ENCODE results near the gene DDX31.
A peak's percentile ranks its signal among the peaks of the same experiment; 100 is the strongest.

The DDX31 gene

DNA sequence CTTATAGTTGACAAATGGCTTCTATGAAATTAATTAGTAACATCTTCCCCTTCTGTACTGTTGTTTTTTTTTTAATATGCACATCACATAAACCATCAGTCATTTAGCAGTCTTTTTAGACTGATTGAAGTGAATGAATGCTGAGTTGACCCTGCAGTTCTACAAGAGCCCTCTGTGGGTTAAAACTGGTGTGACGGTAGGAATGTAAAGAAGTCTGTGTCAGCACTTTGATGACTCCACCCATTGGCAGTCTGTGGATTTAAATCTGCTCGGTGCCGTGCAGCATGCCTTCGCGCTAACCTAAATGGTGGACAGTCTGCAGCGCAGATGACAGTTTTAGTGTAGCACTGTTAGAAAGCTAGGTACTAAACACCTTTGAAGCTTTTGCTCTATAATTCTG is 3.6 kb upstream of the DDX31 start:
- DNase-seq (ENCODE audit: low read depth in 2 of 2), result no peak

DNA sequence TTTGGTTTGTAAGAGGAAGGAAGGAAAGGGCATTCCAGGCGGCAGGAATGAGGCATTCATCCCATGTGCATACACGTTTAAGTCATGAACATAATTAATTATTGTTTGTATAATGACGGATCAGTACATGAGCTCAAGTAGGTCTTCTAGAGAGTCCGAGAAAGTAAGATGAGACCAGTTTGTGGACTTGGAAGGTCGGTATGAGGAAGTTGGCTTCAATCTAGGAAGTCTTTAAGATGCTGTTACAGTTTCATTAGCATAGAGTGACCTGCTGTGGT is 2.6 kb upstream of the DDX31 start:
- DNase-seq (ENCODE audit: low read depth in 2 of 2), result no peak

DNA sequence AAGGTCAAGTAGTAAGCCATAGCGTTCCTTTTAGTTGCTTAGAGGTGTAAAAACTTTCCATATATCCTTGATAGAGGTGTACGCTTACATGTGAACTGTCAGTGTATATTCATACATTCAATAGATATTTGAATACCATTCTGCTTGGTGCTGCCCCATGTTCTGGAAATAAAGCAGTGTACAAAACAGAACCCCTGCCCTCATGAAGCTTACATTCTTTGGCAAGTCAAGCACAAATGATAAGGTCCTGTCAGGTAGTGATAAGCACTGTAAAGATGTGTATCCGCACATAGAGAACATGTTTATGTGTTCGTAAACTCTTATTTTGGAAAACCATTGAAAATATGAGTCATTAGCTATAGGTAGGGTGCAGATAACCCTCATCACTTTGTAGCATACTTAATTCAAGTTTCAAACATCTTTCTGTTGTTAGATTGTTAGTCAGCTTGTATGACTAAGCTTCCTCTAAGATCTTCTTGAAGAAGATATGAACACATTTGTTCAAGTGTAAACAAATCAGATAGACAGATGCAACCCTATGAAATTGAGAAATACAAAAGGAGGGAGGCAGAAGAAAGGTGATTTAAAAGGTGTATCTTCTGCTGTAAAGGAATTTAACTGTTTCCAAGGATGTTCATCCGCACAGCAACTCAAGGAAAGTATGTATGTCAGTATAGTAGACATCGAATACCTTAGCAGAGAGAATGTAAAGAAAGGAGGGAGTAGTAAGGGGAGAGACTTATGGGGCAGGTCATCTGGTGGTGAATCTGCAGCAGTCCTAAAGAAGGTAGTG is 2.0 kb upstream of the DDX31 start:
- DNase-seq (ENCODE audit: low read depth in 2 of 2), result no peak

DNA sequence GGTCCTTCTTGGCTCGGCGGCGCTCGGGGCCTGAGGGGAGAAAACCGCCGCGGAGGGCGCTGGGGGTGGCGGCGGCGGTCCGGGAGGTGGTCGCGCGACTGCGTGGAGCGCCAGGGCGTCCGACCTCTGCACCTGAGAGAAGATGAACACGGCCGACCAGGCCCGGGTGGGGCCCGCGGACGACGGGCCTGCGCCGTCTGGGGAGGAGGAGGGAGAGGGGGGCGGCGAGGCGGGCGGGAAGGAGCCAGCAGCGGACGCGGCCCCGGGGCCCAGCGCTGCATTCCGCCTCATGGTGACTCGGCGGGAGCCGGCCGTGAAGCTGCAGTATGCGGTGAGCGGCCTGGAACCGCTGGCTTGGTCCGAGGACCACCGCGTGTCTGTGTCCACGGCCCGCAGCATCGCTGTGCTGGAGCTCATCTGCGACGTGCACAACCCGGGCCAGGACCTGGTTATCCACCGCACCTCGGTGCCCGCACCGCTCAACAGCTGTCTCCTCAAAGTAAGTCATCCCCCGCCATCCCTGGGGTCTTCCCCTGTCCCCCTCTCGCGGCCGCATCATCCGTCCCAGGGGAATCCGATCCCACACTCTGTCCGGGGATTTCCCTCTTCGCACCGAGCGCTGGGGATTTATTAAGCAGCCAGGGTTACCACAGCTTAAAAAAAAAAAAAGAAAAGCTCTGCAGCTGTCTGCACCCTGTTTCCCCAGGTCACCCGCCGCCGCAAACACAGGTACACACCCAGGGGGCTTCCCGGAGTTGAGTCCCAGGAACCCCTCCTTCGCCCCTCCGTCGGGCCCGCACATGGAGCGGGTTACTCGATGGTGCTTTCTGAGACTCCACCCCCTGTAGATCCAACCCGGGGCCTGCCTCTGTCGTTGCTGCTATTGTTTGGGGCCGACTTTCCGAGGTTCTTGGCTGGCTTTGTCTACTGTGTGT is 941 bp upstream of the DDX31 start, which contains the start of gene GTF3C4:
Gene GTF3C4, plus strand, starts transcription at position 8 of the 935 bp plus-strand sequence. Its CDS starts 135 bp downstream, at position 143.
- peak; percentile 6 to 20 for DNase-seq (ENCODE audit: low read depth in 2 of 2)

DNA sequence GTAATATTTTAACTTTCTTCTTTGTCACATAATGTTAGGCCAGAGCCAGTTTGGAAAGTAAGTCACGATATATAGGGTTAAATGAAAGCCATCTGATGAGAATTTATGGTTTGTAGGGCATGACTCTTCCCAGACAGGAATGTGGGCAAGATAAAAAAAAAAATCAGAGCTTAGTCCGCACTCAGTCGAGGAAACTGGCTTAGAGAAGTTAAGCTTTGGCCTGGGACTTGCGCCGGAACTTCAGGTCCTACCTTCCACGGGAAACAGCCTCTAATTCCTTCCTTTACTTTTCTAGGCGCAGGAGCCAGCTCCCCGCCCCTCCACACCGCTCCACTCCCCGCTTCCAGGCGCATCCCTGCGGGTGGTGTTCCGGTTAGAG is 475 bp downstream of the DDX31 start:
- DNase-seq (ENCODE audit: low read depth in 2 of 2), result no peak

DNA sequence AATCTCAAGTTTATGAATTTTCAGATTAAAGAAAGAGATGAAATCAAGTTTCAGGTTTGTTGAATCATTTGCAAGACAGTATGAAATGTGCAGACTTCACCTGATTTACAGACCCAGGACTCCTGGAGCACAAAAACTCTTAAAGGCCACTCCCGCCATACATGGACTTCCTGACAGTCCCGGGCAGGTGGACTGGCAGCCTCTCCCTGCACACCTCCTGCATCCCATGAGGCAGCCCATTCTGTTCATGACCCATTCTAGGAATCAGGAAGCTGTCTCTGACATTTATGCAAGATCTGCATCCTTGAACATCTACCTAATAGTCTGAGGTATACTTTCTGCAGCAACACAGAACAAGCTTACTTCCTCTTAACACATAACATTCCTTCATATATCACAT is 5.9 kb downstream of the DDX31 start:
- no peak for DNase-seq (ENCODE audit: low read depth in 2 of 2)

DNA sequence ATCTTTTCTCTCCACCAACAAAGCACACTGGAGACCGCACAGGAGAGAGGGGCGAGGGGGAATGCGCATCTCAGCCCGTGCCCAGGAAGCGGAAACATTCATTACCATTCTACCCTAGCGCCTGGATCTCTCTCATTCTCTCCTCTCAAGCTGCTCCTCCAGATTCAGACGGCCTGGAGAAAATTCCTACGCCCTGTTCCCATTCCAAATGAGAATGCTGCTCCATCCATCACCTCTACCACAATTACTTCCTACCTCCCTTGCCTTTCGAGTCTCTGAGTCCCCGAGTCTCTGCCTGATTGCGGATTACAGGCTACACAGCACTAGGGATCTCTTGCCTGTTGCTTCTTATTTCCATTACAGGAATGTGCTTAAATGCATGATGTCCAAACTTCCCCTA is 6.7 kb downstream of the DDX31 start:
- DNase-seq (ENCODE audit: low read depth in 2 of 2), result no peak

DNA sequence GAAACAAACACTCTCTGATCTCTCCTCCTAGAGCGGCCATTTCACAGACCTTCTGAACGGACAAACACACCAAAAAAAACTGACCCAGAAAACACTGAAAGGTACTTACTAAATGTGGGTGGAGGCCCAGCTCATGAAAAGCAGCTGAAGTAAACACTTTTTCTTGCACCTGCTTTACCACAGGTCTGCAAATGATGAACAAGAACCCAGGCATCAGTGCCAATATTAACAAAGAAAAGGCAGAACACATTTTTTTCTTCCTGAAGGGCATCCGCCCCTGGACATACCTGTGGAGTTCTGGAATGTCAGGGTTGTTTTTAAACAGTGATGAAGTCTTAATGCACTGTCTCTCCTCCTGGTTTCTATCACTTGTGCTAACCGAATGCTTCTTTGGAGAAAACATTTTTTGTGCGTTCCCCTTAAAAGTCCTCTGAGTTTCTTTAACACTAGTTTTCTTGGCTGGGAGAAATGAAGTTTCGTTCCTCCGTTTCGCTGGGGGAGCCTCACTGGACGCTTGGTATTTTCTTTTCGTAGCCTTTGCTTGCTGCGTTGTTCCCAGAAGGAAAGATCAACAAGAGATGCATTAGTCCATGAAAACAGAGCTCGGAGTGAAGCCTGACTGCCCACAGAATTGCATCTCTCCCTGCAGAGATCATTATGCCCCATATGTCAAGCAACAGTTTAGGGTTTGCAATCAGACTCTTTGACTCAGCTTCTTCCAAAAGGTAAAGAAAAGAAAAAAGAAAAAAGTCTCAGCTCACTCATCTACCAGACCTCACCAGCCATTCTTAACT is 7.4 kb downstream of the DDX31 start:
- no peak for DNase-seq (ENCODE audit: low read depth in 2 of 2)

DNA sequence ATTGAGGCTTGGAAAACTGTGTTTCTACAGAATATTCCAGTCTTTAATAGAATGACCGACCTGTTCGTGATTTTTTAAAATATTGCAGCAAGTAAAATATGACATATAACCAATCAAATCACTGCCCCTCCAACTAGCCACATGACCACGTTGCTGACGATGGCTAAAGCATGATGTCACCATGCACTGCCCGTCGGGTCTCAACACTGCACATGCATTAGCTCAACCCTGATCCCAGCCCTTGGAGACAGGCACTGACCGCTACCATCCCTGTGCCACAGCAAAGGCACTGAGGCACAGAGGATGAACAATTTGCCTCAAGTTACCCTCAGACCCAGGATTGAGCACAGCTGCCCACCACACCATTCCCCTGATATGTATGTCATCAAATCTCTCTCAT is 13.5 kb downstream of the DDX31 start:
- DNase-seq (ENCODE audit: low read depth in 2 of 2), result no peak

DNA sequence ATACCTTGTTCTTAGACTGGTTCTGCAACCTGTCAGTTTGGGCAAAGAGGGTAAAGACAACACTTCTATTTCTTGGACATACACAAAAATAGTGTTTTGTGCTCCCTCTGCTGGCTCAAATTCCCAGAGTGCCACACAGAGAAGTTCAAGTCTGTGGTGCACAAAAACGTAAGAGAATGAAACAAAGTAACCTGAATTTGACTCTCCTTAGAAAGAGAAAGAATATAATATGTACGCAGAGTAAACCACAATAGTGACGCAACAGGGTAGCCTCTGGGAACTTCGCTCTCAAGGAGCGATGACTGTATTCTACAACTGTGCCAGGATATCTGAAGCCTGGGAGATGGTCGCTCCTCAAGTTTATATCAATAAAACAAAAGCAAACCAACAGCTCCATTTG is 18.5 kb downstream of the DDX31 start:
- DNase-seq (ENCODE audit: low read depth in 2 of 2), result no peak

DNA sequence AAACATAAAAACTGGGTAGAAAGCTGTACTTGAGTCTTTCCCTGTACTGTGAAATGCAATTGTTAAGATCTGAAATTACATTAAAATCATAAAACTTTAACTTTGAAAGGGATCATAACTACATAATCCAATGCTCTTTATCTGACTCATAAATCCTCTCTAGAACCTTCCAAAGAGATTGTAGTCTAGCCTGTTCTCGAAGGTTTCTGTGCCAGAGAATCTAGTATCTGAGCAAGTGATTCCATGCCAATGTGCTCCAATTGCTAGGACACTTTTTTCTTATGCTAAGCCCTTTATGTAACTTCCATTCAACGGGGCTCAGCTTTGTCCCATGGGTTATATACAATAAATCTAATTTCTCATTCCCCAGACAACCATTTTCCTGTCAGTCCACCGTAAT is 21.1 kb downstream of the DDX31 start:
- no peak for DNase-seq (ENCODE audit: low read depth in 2 of 2)

DNA sequence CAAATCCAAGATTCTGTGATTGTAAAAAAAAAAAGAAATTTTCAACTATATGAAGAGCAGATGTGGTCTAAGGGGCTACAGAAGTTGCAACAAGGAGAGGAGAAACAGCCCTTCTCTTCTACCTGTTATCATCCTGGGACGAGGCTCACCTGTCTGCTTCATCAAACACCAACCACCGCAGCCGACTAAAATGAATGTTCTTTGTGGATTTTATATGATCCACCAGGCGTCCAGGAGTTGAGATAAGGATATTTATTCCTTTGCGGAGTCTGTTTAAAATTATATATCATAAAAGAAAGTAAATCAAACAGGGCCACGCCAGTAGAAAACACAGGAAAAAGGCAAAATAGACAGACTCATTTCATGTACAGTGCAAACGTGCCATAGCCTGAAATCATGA is 21.5 kb downstream of the DDX31 start:
- DNase-seq (ENCODE audit: low read depth in 2 of 2), result no peak

DNA sequence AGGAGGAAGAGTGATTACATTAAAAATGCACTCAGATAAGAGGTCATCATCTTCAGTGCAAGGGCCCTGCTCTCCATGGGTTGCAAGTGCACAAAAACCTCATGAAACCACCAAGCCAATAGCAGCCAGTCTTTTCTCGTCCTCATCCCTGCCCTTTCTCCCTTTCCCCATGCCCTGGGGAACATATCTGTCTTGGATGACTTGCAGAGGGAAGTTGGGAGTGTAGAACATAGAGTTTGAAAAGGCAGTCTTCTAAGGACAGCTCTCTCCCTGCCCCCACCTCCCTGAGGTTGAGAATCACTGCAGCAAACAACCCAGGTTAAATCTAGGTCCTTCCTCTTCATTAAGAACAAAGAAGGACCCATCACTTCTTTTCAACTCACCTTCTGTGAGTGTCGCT is 22.0 kb downstream of the DDX31 start:
- DNase-seq (ENCODE audit: low read depth in 2 of 2), result no peak

DNA sequence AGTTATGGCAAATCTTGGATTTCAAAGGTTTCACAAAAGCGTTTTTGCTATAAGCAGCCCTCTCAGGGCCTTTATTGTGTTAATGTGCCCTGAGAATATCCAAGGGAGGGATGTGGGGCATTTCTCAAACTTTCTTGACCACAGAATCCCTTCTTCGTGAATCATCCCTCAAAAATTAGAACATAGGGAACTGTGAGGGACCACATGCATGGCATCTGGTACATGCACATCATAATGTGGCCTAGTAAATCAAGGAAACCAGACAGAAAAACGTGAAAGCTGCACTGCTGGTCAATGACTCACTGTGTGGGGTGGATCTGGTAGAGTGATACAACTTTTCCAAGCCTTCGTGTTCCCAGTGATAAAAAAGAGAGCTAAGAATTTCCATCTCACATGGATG is 22.4 kb downstream of the DDX31 start:
- no peak for DNase-seq (ENCODE audit: low read depth in 2 of 2)

DNA sequence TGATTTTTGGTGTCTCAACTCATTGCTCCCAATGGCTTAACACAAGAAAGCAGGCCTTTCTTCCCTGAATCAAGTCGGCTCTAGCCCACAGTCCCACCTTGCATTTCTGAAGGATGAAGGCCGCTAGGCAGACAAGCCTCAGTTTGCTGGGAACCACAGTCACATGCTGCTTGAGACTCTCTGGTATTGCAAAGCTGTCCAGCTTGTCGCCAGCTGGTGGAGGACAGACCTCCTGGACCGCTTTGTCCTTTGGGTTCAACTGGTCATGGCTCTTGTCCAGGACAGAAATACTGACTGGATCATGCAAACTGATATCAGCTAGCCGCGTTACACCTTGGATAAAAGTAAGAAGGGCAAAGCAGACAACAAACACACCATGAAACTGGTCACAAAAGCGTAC is 23.1 kb downstream of the DDX31 start:
- DNase-seq (ENCODE audit: low read depth in 2 of 2), result no peak

DNA sequence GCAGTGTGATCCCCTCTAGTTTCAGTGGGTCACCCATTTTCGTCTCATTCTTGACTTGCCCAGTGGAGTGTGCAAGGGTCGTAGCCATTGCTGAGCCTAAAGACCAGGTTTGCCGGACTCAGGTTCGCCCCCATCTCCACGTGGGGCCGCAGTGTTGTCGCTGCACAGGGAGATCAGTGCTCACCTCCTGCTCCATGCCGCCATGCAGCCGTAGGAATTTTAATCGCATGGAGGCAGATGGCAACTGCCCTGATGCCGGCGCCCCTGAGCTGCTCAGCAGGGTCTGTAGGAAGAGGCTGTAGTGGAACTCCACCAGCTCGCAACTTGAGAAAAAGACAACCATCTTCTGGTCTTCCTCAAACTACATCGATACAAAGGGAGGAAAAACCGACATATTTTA is 24.1 kb downstream of the DDX31 start:
- DNase-seq (ENCODE audit: low read depth in 2 of 2), result no peak

DNA sequence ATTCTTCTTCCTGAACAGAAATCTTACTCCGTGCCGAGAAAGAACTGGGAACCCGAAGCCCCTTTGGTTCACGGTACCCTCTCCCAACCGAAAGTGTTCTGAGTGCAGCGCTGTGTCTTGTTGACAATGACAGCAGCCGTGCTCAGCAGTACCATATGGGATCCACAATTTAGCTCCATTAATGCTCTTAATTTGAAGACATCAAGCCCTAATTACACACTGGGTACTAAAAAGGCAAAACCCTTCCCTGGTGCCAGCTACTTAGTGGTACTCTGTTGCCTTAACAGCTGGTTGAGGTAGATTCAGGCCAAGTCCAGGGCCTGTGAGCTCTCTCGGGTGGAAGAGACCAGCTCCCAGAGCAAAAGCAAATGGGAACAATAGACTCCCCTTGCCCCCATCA is 24.5 kb downstream of the DDX31 start:
- no peak for DNase-seq (ENCODE audit: low read depth in 2 of 2)

DNA sequence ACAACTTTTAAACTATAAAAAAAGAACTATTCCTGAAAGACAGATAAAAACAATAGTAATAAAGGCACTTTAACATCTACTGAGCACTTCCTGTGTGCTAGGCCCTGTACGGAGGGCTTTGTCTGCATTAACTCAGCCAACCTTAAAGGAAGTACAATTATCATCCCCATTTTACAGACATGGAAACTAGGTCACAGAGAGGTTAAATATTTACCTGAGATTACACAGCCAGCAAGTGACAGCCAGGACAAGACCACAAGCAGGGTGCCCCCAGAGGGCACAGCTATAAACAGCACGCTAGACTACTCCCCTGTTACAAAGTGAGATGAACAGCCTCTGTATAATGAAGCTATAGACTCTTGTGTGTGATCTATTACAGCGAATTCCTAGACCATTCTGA is 25.5 kb downstream of the DDX31 start:
- no peak for DNase-seq (ENCODE audit: low read depth in 2 of 2)

DNA sequence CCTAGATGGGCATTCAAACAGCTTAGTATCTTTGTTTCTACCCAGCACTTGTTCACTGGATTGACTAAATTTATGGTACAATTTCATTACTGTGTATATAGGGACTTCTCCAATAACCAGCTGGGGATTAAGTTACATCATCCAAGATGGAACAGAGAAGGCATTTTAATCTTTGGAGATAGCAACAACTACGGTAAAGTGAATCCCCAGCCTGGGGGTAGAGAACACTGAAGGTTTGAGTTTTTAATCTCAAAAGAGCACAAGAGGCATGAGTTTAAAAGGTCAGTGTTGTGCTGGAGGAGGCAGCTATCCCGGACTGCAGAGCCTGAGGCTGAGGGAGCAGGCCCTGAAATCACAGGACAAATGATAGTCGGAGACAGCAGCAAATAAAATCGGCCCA is 28.6 kb downstream of the DDX31 start:
- no peak for DNase-seq (ENCODE audit: low read depth in 2 of 2)

DNA sequence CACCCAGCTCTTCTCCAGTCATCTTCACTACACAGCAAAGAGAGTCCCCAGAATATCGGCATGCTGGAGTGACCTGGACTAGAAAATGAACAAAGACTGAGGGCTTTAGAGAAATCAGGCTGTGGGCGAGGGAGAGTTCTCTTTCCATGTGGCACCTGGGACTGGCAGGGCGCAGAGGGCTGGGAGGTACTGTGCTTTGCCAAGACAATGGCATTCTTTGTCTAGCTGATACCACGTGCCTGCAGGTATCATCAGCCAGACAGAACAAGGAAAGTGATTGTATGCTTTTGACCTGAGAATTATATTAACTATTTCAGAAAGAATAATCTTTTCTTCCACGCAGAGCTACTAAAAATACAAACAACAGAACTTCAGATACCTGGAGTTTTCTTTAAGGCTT is 30.5 kb downstream of the DDX31 start:
- no peak for DNase-seq (ENCODE audit: low read depth in 2 of 2)

DNA sequence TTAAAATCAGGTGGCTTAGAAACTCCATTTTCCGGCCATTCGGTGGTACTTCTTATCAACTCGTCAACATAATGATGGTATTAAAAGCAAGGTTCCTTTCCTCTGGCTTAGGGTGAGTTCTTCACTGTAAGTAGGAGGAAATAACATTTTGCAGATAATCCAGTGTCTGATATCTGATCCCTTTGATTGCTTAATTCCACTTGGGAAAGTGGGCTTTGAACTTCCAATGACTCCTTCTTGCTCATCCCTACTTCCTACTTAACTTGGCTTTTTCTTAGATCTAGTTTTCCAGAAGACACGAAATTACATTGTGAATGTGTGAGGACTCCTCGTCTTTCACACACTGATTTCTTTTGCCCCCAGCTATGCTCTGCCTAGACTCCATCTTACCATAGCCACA is 31.5 kb downstream of the DDX31 start:
- DNase-seq (ENCODE audit: low read depth in 2 of 2), result no peak

DNA sequence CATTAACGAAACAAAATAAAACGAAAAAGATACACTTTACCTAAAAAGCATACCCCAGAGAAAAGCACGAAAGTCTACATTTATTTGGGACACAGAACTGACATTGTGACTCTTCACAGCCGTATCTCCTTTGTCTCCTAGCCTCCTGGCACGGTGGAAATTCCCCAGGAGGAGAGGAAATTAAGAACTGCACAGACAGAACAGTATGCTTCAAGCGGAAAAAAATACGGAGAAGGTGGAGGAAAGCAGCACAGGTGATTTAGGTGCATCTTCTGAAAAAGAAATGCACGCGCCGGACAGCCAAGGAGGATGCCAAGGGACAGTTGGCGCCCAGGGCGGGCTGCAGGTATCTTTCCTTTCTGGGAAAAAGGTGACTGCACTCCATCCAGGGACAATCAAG is 32.0 kb downstream of the DDX31 start:
- DNase-seq (ENCODE audit: low read depth in 2 of 2), result no peak

DNA sequence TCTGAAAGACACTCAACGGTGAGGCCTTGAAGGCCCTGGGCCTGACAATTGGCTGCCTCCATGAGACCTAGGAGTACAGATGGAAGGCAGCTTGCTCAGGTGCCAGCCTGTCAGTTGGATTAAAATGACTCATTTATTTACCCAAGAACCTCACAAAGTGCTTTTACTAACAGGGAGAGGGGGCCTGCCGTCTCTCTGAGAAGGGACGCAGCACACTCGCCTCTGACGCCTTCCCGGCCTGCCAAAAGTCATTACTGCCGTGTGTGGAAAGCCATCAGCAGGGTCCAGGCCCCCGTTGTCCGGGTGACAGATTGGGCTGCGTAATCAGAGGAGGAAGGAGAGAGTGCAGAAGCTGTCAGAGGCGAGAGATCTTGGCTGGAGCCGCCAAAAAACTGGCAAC is 32.4 kb downstream of the DDX31 start:
- DNase-seq (ENCODE audit: low read depth in 2 of 2), result no peak
